Stimulated activated naive CD8-positive, alpha-beta T cell treated with anti-CD3 and anti-CD28 coated beads, Interleukin-15, Interleukin-2, amounts not matched to agents 100 U/mL and 50 U/mL, for 24 hours (primary cell): ENCODE data around the gene TTC34.
"Not testable (repeated sequence)": the region's sequence is repeated elsewhere in the genome, so short reads cannot be mapped to it uniquely, and the experiment has no call there.

ENCODE experiments used
- ATAC-seq: fragments of 150-1000 bp; cut with Tn5 transposase; one replicate; pipeline ENCODE4 v1.10.0; 2021
- DNase-seq: peaks from one replicate; pipeline ENCODE4 v3.0.0; 2021

The TTC34 gene

DNA sequence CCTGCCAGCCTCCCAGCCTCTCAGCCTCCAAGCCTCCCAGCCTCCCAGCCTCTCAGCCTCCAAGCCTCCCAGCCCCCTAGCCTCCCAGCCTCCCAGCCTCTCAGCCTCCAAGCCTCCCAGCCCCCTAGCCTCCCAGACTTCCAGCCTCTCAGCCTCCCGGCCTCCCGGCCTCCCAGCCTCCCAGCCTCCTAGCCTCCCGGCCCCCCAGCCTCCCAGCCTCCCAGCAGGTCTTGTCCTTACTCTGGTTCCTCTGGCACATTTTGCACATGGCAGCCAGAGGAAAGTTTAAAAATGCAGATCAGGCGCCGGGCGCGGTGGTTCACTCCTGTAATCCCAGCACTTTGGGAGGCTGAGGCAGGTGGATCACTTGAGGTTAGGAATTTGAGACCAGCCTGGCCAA is 2.5 kb downstream of the TTC34 start:
- not testable (repeated sequence) for ATAC-seq, DNase-seq

DNA sequence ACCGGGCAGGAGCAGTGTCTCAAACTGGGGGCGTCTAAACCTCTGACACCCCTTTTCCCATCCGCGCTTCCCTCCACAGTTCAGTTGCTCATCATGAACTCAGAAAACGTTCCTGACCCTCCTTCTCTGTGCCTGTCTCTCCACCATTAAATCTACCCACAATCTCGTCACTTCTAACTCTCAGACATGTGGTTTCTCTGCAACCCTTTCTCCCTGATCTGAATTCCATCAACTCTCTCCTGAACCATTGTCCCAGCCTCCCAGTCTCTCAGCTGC is 3.8 kb downstream of the TTC34 start:
- ATAC-seq (no peak), DNase-seq (no peak)

DNA sequence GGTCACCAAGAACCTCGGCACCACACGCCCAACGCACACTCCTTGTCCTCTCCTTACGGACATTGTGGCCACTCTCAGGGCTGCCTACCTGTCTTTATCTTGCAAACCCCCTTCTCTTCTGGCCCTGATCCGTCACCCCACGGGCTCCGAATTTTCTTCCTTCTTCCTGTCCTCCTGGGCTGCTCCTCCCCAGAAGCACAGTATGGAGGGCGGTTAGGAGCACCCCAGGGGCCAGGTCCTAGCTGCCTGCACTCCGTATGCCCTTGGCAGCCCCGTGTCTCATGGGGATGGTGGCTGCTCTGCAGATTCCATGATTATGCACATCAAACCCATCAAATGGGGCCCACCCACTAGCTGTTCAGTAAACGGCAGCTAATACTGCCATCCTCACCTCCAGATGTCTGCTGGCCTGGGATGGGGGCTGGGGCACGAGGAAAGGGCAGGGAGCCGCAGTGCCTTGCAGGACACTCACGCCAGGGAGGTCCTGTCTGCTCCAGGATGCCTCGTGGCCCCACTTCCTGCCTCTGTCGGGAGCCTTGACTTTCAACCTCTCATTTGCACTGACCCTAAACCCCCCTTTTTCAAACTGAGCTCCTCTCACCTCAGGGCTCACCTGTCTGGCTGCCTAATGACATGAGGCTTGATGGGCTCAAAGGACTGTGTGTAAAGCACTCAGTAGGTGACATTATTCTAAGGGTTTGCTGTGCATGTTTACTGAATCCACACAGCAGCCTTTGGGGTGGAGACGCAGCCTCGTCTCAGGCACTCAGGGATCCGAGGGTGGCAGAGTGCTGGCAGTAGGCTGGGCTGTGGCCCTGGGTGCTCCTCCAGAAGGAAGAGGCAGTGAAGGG is 4.4 kb downstream of the TTC34 start:
- no peak for DNase-seq
- no peak for ATAC-seq

DNA sequence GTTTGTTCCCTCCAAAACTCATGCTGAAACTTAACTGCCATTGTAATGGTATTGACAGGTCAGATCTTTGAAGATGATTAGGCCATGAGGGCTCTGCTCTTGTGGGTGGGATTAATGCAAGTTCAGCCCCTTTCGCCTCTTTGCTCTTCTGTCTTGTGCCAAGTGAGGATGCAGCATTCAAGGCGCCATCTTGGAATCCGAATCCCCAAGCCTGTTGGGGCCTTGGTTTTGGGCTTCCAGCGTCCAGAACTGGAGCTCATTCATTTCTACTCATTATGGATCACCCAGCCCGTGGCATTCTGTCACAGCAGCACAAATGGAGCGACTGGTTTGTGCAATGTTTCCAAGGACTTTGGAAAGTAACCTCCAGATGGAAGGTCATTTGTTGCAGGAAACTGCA is 5.6 kb downstream of the TTC34 start:
- DNase-seq (no peak), ATAC-seq (no peak)

DNA sequence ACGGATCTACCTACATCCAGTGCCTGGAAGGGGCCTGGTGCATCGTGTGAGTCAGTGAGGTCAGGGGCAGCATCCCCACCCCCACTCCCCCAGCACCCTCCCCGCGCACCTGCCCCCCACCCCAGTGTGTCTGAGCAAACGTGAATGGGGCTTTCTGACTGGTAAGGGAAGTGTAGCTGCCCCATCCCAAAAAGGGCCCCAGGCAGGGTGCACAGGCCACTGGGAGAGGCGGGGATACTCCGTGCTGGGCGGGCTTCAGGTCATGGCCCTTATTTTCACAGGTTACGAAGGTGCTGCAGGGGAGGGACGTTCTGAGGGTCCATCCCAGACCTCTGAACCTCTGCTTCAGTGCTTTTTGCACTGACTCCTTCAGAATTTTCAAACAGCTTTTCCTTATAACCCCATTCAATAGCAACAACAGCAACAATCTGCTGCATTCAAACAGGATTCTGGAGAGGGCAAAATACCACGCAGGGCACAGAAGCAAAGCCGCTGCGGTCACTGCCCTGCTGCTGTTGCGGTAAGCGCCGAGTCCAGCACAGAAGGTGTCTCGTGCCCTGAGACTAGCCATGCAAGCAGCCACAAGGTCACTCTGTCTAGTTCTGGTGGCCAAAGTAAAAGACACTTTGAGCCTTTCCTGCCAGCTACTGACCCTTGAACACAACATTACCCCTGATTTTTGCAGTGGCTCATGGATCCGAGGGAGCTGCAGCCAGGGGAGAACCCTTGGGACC is 10.3 kb downstream of the TTC34 start:
- no peak for DNase-seq
- no peak for ATAC-seq

DNA sequence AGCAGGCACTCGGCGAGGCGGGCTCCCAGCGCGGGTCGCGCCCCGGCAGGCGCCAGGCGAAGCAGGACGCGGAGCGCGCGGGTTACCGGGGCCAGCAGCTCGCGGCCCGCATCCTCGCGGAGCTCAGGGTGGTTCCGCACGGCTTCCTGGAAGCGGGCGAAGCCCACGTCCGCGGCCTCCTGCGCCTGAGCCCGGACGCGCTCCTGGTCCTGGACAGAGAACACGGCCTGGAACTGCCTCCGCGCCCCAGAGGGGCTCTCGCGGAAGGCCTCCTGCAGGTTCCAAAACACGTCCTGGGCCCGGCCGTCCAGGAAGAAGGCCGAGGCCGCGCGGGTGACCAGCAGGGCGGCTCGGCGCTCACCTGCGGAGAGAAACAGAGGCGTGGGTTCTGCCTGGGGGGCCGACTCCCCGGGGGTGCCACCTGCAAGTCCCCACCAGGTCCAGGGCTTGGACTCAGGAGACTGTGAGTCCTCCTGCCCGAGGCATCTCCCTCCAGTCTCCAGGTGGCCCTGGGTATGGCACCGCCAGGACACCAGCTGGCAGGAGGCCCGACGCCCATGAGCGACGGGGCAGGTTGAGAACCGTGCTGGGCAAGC is 11.4 kb downstream of the TTC34 start:
- no peak for ATAC-seq

DNA sequence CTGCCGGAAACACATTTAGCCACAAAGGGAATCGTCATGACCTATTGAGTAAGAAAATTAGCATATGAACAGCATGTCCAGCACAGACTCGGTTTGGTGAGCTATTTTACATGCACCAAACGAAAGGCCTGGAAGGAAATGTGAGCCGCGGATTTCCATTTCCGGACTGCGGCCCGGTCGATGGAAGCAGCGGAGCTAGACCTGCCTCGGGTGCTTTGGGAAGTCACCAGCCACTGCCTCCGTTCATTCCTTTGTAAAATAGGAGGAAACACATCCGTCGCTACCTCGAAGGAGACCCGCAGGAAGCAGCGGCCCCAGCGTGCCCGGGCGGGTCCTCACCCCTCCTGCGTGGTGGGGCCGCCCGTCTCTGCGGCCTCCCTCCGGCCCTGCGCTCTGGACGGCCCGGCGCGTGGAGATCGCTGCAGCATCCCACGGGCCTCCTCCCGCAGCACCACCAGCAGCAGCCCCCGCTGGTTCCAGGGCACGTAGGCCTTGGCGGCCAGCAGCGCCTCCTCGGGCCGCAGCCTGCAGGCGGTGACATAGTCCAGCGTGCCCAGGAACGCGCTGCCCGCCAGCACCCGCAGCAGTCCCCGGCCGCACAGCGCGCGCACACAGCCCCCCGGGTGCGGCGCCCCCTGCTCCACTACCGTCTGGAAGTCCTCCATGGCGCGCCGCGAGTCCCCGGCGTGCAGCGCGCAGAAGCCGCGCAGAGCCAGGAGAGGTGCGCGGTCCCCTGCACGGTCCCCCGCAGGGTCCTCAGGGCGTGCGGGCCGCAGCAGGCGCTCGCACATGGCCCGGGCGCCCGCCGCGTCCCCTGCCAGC is 12.1 kb downstream of the TTC34 start:
- ATAC-seq (no peak), DNase-seq (no peak)

More for the DNA sequence above, 11.4 kb downstream of the TTC34 start:
- DNase-seq, result no peak

DNA sequence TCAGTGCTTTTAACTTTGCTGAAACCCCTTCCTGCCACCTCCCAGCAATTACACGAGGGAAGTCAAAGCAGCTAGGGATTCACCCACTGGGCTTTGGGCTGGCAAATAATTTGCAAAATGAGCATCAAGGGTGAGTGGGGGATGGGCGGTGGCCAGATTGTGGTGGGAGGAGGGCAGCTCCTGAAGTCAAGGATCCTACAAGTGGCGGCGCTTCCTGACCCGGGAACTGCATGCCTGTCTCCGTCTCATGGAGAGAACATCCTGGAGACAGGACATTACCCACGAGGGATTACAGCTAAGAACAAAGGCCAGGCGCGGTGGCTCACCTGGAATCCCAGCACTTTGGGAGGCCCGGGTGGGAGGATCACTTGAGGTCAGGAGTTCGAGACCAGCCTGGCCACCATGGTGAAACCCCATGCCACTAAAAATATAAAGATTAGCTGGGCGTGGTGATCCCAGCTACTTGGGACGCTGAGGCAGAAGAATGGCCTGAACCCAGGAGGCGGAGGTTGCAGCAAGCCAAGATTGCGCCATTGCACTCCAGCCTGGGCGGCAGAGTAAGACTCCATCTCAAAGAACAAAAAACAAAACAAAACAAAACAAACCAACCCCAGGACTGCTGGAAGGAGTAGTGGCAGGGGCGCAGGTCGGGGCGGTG is 12.9 kb downstream of the TTC34 start:
- DNase-seq (no peak), ATAC-seq (no peak)

DNA sequence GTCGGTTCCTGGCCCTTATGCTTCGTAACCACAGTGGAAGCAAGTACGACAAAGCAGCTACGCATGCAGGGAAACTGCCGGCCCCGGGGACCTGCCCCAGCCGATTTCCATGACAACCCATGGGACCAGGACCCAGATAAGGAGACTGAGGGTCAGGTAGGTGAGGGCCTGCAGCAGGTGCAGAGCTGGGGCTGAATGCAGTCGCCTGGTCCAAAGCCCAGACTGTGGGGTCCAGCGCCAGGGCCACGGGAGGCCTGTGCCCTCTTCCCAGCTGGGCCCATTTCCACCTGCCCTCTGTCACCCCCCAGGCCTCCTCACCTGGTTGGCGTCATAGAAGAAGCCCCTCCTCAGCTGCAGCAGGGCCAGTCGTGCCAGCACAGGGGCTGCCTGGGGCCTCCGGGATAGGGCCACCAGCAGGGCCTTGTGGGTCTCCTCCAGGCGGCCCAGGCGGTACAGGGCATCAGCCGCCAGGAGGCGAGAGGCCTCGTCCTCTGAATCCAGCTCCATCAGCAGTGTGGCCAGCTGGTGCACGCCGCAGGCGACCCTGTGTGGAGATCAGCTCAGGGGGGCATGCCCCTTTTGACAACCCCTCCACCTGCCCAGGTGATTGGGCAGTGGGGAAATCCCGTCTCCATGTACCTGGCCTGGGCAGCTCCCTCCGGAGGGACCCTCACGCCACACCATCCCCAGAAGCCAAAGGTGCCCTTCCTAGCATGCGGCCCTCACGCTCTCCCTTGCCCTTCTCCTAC is 14.2 kb downstream of the TTC34 start:
- no peak for ATAC-seq
- no peak for DNase-seq

DNA sequence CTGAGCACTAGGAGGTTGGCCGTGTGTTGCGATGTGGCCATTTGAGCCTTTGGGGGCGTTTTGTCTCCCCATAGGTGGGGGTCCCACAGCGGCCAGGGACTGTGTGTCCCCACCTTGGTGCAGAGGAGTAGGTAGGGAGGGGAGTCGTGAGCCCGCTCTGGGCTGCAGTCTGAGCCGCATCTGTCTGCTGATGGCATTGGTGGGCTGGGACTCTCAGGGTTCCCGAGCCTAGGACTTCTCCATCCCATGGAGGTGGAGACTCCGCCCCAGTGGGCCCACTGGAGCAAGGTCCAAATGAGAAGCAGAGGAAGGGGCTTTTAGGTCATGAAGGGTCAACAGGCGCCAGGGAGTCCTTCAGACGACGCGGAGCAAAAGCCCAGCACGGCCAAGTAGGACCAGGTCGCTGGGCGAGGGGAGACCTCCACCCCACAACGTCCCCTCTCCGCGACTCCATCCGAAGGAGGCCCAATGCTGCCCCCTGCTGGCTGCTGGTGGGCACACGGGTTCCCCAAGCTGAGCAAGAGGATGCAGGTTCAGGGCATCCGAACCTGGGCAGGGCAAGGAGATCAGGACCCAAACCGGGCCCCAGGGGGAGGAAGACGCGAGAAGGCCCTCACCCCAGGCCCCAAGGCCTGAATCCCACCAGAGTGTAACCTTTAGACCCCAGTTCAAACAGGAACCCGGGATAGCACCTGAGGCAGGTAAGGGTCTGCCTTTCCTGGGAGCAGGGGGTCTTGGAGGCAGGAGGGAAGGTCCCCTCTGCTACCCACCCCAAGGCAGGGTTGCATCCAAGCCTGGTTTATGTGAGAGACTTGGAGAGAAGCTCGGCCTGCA is 14.9 kb downstream of the TTC34 start:
- ATAC-seq (no peak), DNase-seq (peak; percentile 80)

DNA sequence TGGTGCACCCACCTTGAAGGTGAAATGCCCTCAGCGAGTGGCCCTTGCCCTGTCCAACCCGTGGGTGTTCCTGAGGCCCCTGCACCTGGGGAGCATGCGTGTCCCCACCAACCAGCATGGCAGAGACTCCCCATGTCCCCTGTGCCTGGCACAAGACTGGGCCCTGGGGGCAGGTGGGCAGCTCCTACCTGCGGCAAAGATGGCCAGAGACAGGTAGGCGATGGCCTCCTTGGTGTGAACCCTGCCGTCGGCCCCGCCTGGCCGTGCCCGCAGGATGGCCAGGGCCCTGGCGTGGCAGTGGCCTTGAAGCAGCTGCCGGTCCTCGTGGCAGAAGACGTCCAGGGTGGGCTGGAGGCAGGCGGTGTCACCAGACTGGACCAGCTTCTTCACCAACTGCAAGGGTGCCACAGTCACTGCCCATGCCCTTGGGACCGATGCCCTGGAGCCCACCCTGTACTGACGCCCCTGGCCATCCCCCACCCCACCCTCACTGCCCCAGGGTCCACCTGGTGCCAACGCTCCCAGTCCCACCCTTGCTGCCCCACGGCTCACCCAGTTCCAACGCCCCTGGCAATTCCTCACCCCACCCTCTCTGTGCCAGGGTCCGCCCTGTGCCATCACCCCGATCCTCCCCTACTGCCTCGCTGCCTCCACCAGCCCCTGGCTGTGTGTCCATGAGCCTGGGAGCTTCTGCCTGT is 15.7 kb downstream of the TTC34 start:
- no peak for ATAC-seq
- no peak for DNase-seq

DNA sequence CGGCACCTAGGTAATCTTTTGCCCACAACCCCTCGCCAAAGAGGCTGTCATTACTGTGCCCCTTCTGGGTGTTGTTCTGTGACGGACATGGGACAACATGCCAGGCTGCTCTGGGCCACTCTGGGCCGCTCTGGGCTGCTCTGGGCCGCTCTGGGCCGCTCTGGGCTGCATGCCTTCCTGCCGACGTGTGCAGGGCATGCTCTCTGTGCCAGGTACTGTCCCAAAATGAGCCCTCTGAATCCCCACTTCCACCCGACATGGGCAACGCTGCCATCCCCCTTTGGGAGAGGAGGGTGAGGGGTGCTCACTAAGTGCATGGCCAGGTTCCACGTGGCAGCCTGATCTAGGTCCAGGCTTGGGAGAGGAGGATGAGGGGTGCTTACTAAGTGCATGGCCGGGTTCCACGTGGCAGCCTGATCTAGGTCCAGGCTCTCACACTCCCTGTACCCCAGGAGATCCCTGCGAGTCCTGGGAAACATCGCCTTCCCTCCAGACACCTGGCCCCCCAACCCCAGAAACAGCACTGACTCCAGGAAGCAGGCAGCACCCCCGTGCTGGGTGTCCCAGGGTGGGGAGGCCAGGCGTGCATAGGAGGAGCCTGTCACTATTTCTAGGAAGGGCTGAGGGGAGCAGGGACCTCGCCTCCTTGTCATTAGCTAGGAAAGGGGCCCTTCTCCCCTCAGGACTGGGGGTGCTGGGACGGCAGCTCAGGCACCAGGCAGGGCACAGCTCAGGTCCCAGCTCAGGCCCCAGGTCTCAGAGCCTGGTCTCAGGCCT is 16.5 kb downstream of the TTC34 start:
- no peak for ATAC-seq
- DNase-seq, result no peak

DNA sequence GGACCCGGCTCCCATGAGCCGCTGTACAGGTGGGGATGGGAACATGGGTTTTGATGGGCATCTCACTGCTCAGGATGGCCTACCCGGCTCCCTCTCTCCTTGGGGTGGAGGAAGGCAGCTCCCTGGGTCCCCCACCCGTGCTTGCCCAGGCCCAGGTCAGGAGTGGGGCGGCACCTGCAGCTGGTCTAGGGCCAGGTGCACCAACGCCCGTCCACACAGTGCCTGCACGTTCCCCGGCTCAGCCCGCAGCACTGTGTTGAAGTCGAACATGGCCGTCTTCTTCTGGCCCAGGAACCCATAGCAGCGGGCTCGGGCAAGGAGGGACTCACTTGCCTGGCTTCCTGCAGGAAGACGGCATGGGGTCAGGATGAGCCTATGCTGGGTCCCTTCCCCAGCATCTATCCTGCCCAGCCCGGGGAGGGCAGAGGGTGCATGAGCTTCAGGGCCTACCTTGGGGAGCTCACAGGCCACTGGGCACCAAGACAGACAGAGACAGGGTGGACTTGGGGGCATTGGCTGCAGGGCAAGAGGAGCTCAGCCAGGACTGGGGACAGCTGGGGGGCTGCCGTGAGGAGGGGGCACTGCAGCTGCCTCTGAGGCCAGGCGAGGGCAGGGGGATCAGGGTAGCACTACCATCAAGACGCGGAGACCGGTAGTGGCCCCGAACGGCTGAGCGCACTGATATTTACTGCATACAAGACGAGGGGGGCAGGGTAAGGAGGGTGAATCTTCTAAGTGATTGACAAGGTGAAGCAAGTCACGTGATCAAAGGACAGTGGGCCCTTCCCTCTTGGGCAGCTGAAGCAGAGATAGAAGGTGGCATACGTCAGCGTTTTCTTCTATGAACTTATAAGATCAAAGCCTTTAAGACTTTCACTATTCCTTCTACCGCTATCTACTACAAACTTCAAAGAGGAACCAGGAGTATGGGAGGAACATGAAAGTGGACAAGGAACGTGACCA is 17.8 kb downstream of the TTC34 start:
- no peak for ATAC-seq
- DNase-seq, result no peak

DNA sequence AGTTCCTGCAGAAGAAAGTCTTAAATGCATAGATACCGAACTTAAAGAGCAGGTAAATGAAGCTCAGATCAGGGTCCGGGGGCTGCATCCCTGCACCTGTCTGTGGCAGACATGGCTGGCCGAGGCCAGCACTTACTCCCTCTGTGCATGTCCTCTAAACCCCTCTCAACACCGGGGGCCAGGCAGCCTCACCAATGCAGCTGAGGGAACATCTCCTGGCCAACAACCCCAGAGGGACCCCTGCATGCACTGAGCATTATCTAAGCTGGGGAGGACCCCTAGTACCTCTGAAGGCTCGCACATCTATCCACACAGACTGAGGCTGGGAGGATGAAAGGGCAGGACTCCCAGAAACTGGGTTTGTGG is 18.4 kb downstream of the TTC34 start:
- no peak for ATAC-seq

DNA sequence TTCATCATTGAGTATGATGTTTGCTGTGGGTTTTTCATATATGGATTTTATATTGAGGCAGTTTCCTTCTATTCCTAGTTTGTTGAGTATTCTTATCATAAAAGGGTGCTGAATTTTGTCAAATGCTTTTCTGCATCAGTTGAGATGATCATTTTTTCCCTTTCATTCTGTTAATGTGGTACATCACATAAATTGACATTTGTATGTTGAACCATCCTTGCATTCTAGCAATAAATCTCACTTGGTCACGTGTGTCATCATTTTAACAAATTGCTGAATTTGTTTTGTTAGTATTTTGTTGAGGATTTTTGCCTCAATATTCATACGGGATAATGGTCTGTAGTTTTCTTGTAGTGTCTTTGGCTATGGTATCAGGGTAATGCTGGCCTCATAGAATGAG is 19.9 kb downstream of the TTC34 start:
- ATAC-seq, result no peak
- DNase-seq, result no peak

More for the DNA sequence above, 18.4 kb downstream of the TTC34 start:
- no peak for DNase-seq

DNA sequence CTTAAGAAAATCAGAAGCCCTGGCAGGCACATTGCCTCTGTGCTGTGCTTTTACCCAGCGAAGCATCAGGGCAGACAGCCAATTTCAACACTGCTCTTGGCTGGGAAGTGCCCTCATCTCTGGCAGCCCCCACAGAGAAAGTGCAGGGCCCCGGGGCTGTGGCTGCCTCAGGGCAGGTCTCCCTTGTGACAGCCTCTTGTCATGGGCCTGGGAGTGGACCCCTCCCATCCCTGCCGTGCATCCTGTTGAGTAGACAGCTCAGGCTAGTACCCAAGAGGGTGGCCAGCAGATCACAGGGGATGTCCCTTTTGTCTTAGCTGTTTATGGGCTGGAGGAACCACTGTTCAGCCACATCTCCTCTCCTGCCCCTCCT is 23.3 kb downstream of the TTC34 start:
- ATAC-seq (peak; percentile 32), DNase-seq (no peak)

DNA sequence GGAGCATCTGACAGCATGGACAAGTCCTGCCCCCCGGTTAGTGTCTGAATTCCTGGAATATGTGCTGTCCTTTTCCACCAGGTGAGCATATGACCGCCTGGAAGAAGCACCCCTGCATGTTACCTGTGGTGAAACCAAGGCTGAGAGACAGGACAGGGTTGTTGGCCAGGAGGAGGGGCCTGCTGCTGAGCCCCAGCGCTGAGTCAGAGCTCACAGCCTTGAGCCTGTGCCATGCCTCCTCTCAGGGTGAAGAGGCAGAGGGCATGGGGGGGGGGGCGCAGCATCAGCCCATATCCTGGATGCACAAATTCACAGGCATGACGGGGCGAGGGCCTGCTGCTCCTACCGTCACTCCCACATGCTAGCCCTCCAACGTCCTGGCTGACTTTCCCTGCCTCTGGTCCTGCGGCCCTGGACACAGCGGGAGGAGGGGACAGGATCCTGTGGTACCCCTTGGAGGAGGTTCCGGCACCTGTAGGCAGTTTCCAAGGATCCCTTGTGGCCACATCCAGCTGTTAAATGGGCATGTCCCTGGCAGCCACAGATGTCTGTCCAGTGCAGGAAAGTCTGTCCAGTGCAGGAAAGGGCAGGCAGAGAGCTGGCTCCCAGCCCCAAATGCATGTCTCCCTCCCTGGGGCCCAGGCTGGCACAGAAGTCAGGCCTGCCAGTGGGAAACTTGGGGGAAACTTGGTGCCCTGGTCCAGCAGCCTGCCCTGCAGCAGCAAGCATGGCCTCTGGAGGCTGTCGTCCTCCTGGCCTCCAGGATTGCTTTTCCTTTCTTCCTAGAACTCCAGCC is 23.9 kb downstream of the TTC34 start:
- DNase-seq (no peak), ATAC-seq (no peak)
